WTC11 (cell line): ENCODE data around the gene MEGF6. TPM values are rescaled to one million over a fixed set of nuclear protein-coding genes. Genes with fewer than 3 reads are reported as not detected.
"Not testable (repeated sequence)": the region's sequence is repeated elsewhere in the genome, so short reads cannot be mapped to it uniquely, and the experiment has no call there.

Experiments used
- ATAC-seq: fragments of 200-7000 bp; cut with Tn5 transposase; 2 replicates; pipeline ENCODE4 v1.10.0; 2021; ENCODE audit warnings: mild to moderate bottlenecking, moderate library complexity
- CTCF ChIA-PET: fragments of 300-600 bp; sonication (Branson Sonifier 250); formaldehyde crosslinking; loops from one replicate; lab custom pipeline; 2021; ENCODE audit warnings: antibody characterized with exemption; lab: Charles Lee
- POLR2A ChIA-PET: fragments of 350-600 bp; sonication (Branson Sonifier 250); formaldehyde crosslinking; loops from one replicate; lab custom pipeline; 2021; ENCODE audit warnings: antibody characterized with exemption; lab: Charles Lee
- DNase-seq: peaks from one replicate; pipeline ENCODE4 v3.0.0; 2021; ENCODE audit warnings: low spot score
- H3K27ac Mint-ChIP-seq: 2 replicates; pipeline ENCODE4 v1.8.0; 2021; ENCODE audit warnings: mixed read lengths
- H3K27me3 Mint-ChIP-seq: 2 replicates; pipeline ENCODE4 v1.8.0; 2021; ENCODE audit warnings: low read depth, mild to moderate bottlenecking, moderate library complexity, mixed read lengths
- H3K36me3 Mint-ChIP-seq: 2 replicates; pipeline ENCODE4 v1.8.0; 2021; ENCODE audit warnings: mixed read lengths
- H3K4me1 Mint-ChIP-seq: 2 replicates; pipeline ENCODE4 v1.8.0; 2022; ENCODE audit warnings: mixed read lengths
- H3K4me3 Mint-ChIP-seq: 2 replicates; pipeline ENCODE4 v1.8.0; 2021; ENCODE audit warnings: mild to moderate bottlenecking, moderate library complexity, mixed read lengths
- H3K9me3 Mint-ChIP-seq: 2 replicates; pipeline ENCODE4 v1.8.0; 2021; ENCODE audit warnings: mixed read lengths
- CREB1 ChIP-seq: sonication (generic); formaldehyde crosslinking; IDR thresholded peaks from 2 replicates; pipeline ENCODE4 v1.8.0; 2023; ENCODE audit warnings: mild to moderate bottlenecking, missing genetic modification reagents
- ELF4 ChIP-seq: sonication (generic); formaldehyde crosslinking; IDR thresholded peaks from 2 replicates; pipeline ENCODE4 v1.8.1; 2022; ENCODE audit warnings: low read depth, mild to moderate bottlenecking, moderate library complexity, missing genetic modification reagents
- EMX1 ChIP-seq: fragments of 250-450 bp; sonication (Bioruptor Pico); IDR thresholded peaks from 2 replicates; pipeline ENCODE4 v1.8.0; 2021; ENCODE audit warnings: mild to moderate bottlenecking
- ERG ChIP-seq: fragments of 250-450 bp; sonication (Bioruptor Pico); IDR thresholded peaks from 2 replicates; pipeline ENCODE4 v1.8.0; 2021; ENCODE audit warnings: mild to moderate bottlenecking
- FOXJ3 ChIP-seq: sonication (generic); formaldehyde crosslinking; IDR thresholded peaks from 2 replicates; pipeline ENCODE4 v1.9.0; 2021; ENCODE audit warnings: missing genetic modification reagents, mild to moderate bottlenecking, borderline replicate concordance
- GABPB1 ChIP-seq: sonication (generic); formaldehyde crosslinking; IDR thresholded peaks from 2 replicates; pipeline ENCODE4 v1.8.1; 2023; ENCODE audit warnings: mild to moderate bottlenecking, missing genetic modification reagents
- JAZF1 ChIP-seq: fragments of 250-450 bp; sonication (Bioruptor Pico); IDR thresholded peaks from 2 replicates; pipeline ENCODE4 v1.9.0; 2021; ENCODE audit warnings: moderate library complexity, mild to moderate bottlenecking, inconsistent platforms
- PRRX2 ChIP-seq: fragments of 250-450 bp; sonication (Bioruptor Pico); IDR thresholded peaks from 2 replicates; pipeline ENCODE4 v1.8.0; 2021; ENCODE audit warnings: mild to moderate bottlenecking
- SOX15 ChIP-seq: fragments of 250-450 bp; sonication (Bioruptor Pico); IDR thresholded peaks from 2 replicates; pipeline ENCODE4 v1.9.0; 2021; ENCODE audit warnings: mild to moderate bottlenecking
- TEAD4 ChIP-seq: sonication (generic); formaldehyde crosslinking; IDR thresholded peaks from 2 replicates; pipeline ENCODE4 v1.8.0; 2022; ENCODE audit warnings: mild to moderate bottlenecking, missing genetic modification reagents
- ZNF121 ChIP-seq: sonication (generic); formaldehyde crosslinking; IDR thresholded peaks from 2 replicates; pipeline ENCODE4 v1.8.0; 2023; ENCODE audit warnings: missing genetic modification reagents
- ZNF416 ChIP-seq: fragments of 250-450 bp; sonication (Bioruptor Pico); IDR thresholded peaks from 2 replicates; pipeline ENCODE4 v1.9.0; 2021; ENCODE audit warnings: mild to moderate bottlenecking, inconsistent platforms
- ZNF423 ChIP-seq: fragments of 250-450 bp; sonication (Bioruptor Pico); IDR thresholded peaks from 2 replicates; pipeline ENCODE4 v2.1.2; 2022; ENCODE audit warnings: mild to moderate bottlenecking, moderate library complexity
- ZNF425 ChIP-seq: fragments of 250-450 bp; sonication (Bioruptor Pico); conservative IDR thresholded peaks from 2 replicates; pipeline ENCODE4 v1.9.0; 2021; ENCODE audit warnings: mild to moderate bottlenecking
- total RNA-seq: library from RNA; stranded (reverse); gene quantifications from 3 replicates; pipeline ENCODE4 v1.2.3, GENCODE V29; 2021
- TF ChIP-seq, protein P1 (sequence below): sonication (generic); formaldehyde crosslinking; IDR thresholded peaks from 2 replicates; pipeline ENCODE4 v1.8.1; 2023; ENCODE audit warnings: mild to moderate bottlenecking, missing genetic modification reagents
- TF ChIP-seq, protein P2 (sequence below): sonication (generic); formaldehyde crosslinking; IDR thresholded peaks from 2 replicates; pipeline ENCODE4 v1.8.1; 2022; ENCODE audit warnings: mild to moderate bottlenecking, moderate library complexity, missing genetic modification reagents
- TF ChIP-seq, protein P3 (sequence below): fragments of 200-600 bp; IDR thresholded peaks from 2 replicates; pipeline ENCODE4 v1.8.0; 2022; ENCODE audit warnings: antibody characterized with exemption
- TF ChIP-seq, protein P4 (sequence below): sonication (generic); formaldehyde crosslinking; IDR thresholded peaks from 2 replicates; pipeline ENCODE4 v1.8.0; 2022; ENCODE audit warnings: mild to moderate bottlenecking, missing genetic modification reagents

MEGF6 gene
- total RNA-seq, 1 experiment from 2014 or later: 24.9 TPM

DNA sequence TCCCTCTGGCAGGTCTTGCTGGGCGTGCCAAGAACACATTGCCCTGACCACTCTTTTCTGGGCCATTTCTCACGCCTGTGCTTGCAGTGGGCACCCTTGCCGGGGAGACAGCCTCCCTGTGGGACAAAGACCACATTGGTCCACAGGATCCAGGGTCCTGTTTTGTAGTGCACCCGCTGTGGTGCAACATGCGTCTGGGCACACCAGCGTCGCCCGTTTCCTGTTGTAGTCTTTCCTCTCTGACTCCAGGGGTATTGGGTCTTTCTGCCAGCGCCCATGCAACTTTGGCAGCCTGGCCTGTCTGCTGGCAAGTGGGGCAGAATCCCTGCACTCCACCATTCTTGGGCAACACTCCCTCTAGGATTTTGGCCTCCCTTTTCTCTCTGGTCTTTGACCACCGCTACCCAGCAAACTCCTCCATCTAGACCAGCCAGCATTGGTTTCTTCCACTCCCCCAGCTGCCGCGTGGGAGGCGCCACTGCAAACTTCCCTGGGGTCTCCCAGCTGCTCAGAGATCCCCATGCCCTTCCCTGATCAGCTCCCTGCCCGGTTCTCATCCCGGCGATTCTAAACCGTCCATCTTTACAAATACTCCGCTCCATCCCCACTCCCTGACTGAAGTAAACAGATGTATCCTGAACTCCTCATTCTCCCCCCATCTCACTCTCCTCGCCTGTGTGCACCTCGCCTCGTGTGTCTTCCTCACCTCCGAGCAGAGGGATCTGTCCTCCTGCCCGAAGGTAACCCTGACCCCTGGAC is 12.3 kb upstream of the MEGF6 start (continued):
- TF ChIP-seq, protein P1, sequence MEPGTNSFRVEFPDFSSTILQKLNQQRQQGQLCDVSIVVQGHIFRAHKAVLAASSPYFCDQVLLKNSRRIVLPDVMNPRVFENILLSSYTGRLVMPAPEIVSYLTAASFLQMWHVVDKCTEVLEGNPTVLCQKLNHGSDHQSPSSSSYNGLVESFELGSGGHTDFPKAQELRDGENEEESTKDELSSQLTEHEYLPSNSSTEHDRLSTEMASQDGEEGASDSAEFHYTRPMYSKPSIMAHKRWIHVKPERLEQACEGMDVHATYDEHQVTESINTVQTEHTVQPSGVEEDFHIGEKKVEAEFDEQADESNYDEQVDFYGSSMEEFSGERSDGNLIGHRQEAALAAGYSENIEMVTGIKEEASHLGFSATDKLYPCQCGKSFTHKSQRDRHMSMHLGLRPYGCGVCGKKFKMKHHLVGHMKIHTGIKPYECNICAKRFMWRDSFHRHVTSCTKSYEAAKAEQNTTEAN (CRISPR knock-in tag): no peak
- TF ChIP-seq, protein P2, sequence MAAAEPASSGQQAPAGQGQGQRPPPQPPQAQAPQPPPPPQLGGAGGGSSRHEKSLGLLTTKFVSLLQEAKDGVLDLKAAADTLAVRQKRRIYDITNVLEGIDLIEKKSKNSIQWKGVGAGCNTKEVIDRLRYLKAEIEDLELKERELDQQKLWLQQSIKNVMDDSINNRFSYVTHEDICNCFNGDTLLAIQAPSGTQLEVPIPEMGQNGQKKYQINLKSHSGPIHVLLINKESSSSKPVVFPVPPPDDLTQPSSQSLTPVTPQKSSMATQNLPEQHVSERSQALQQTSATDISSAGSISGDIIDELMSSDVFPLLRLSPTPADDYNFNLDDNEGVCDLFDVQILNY (CRISPR knock-in tag): no peak
- TF ChIP-seq ELF4 (CRISPR knock-in tag) (no peak), ZNF416 (CRISPR knock-in tag) (no peak), TEAD4 (no peak), JAZF1 (CRISPR knock-in tag) (no peak), PRRX2 (no peak), ZNF121 (CRISPR knock-in tag) (no peak)

- H3K36me3 Mint-ChIP-seq, DNase-seq, H3K9me3 Mint-ChIP-seq, H3K27me3 Mint-ChIP-seq, ATAC-seq, H3K27ac Mint-ChIP-seq: not testable (repeated sequence)
- Mint-ChIP-seq H3K4me3 (peak overlapping the region; percentile 36; the same call in 1 of the 2 replicates), H3K4me1 (peaks cover 20% of the 10 kb centered on the region)
- POLR2A ChIA-PET: interaction anchor here (0.6 kb wide), 1 partner anchor 1197 kb away, joined by 3 read pairs; no protein-coding TSS in a partner anchor
- CTCF ChIA-PET: interaction anchor here (1.2 to 4.2 kb wide), 9 partner anchors 30 to 169 kb away, joined by 3 to 86 read pairs (median 10); no protein-coding TSS in a partner anchor
These were observed 10.8 kb upstream of the MEGF6 start for GRCh38 chr1:3622102-3622501.

DNA sequence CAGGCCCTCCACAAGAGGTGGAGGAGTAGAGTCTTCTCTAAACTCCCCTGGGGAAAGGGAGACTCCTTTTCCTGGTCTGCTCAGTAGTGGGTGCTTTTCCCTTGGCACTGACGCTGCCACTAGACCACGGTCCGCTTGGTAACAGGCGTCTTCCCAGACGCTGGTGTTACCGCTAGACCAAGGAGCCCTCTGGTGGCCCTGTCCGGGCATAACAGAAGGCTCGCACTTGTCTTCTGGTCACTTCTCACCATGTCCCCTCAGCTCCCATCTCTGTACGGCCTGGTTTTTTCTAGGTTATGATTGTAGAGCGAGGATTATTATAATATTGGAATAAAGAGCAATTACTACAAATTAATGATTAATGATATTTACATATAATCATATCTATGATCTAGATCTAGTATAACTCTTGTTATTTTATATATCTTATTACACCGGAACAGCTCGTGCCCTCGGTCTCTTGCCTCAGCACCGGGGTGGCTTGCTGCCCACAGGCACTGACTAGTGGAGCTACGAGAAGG is 9.9 kb upstream of the MEGF6 start:
- ChIA-PET CTCF (interaction anchor here (0.9 to 4.2 kb wide), 15 partner anchors 11 to 168 kb away, joined by 3 to 86 read pairs (median 4); partner anchors contain the start of gene MEGF6), POLR2A (interaction anchor here (0.6 kb wide), 1 partner anchor 1196 kb away, joined by 3 read pairs; no protein-coding TSS in a partner anchor)
- TF ChIP-seq, protein P3, sequence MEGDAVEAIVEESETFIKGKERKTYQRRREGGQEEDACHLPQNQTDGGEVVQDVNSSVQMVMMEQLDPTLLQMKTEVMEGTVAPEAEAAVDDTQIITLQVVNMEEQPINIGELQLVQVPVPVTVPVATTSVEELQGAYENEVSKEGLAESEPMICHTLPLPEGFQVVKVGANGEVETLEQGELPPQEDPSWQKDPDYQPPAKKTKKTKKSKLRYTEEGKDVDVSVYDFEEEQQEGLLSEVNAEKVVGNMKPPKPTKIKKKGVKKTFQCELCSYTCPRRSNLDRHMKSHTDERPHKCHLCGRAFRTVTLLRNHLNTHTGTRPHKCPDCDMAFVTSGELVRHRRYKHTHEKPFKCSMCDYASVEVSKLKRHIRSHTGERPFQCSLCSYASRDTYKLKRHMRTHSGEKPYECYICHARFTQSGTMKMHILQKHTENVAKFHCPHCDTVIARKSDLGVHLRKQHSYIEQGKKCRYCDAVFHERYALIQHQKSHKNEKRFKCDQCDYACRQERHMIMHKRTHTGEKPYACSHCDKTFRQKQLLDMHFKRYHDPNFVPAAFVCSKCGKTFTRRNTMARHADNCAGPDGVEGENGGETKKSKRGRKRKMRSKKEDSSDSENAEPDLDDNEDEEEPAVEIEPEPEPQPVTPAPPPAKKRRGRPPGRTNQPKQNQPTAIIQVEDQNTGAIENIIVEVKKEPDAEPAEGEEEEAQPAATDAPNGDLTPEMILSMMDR: peak; percentile 55
- H3K4me3 Mint-ChIP-seq, H3K27ac Mint-ChIP-seq, H3K36me3 Mint-ChIP-seq, H3K27me3 Mint-ChIP-seq, H3K9me3 Mint-ChIP-seq, DNase-seq, ATAC-seq: not testable (repeated sequence)
- H3K4me1 Mint-ChIP-seq: peaks cover 20% of the 10 kb centered on the region

- Mint-ChIP-seq H3K9me3 (no peaks in the 10 kb centered on the region), H3K27ac (no peak overlapping the region), H3K4me3 (no peak overlapping the region), H3K36me3 (no peaks in the 10 kb centered on the region), H3K4me1 (peaks cover 16% of the 10 kb centered on the region), H3K27me3 (peaks cover 8% of the 10 kb centered on the region)
- DNase-seq (no peak), ATAC-seq (no peak)
- ChIA-PET CTCF (interaction anchor here (0.9 to 4.2 kb wide), 20 partner anchors 10 to 168 kb away, joined by 3 to 86 read pairs (median 9); partner anchors contain the start of gene MEGF6), POLR2A (no interaction called here)
- TF ChIP-seq ZNF423 (no peak), ZNF425 (CRISPR knock-in tag) (no peak), JAZF1 (CRISPR knock-in tag) (no peak), FOXJ3 (CRISPR knock-in tag) (no peak), ERG (no peak), GABPB1 (CRISPR knock-in tag) (no peak), CREB1 (CRISPR knock-in tag) (no peak), EMX1 (CRISPR knock-in tag) (no peak), SOX15 (CRISPR knock-in tag) (no peak)
- TF ChIP-seq, protein P2 (CRISPR knock-in tag): no peak
- TF ChIP-seq, protein P4, sequence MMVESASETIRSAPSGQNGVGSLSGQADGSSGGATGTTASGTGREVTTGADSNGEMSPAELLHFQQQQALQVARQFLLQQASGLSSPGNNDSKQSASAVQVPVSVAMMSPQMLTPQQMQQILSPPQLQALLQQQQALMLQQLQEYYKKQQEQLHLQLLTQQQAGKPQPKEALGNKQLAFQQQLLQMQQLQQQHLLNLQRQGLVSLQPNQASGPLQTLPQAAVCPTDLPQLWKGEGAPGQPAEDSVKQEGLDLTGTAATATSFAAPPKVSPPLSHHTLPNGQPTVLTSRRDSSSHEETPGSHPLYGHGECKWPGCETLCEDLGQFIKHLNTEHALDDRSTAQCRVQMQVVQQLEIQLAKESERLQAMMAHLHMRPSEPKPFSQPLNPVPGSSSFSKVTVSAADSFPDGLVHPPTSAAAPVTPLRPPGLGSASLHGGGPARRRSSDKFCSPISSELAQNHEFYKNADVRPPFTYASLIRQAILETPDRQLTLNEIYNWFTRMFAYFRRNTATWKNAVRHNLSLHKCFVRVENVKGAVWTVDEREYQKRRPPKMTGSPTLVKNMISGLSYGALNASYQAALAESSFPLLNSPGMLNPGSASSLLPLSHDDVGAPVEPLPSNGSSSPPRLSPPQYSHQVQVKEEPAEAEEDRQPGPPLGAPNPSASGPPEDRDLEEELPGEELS (CRISPR knock-in tag): no peak
These were observed 9.4 kb upstream of the MEGF6 start for GRCh38 chr1:3620708-3621107.
